CD4-positive, CD25-positive, alpha-beta regulatory T cell (primary cell): ENCODE data around the gene ATAD3B. TPM values are rescaled to one million over a fixed set of nuclear protein-coding genes. Genes with fewer than 3 reads are reported as not detected.
"Not testable (repeated sequence)": the region's sequence is repeated elsewhere in the genome, so short reads cannot be mapped to it uniquely, and the experiment has no call there.

ENCODE experiments used
- ATAC-seq, 2 donors: fragments of 150-1000 bp; cut with Tn5 transposase; one replicate each; pipeline ENCODE4 v1.10.0; 2021; ENCODE audit warnings: low read depth in 2 of 2, moderate number of reproducible peaks in 2 of 2, moderate library complexity in 1 of 2
- DNase-seq, 3 donors: peaks; one replicate each; pipeline versions ENCODE4 v3.0.0 to v3.0.0-alpha.2; 2012 to 2022; ENCODE audit warnings: mixed read lengths in 1 of 3
- H3K27ac ChIP-seq: one replicate; pipeline ENCODE4 v1.7.0; 2013; ENCODE audit warnings: mild to moderate bottlenecking, low read length; ENCODE audit not compliant: insufficient read depth, poor library complexity, severe bottlenecking
- H3K27me3 ChIP-seq: one replicate; pipeline ENCODE4 v1.7.0; 2013; ENCODE audit warnings: low read length; ENCODE audit not compliant: control insufficient read depth, insufficient read depth
- H3K36me3 ChIP-seq: one replicate; pipeline ENCODE4 v1.7.0; 2013; ENCODE audit warnings: mild to moderate bottlenecking, low read length, moderate library complexity; ENCODE audit not compliant: control insufficient read depth, insufficient read depth
- H3K4me1 ChIP-seq: 2 replicates; pipeline ENCODE4 v1.7.0; 2013; ENCODE audit warnings: mild to moderate bottlenecking, low read length; ENCODE audit not compliant: insufficient read depth, control insufficient read depth, poor library complexity, severe bottlenecking
- H3K4me3 ChIP-seq: one replicate; pipeline ENCODE4 v1.7.0; 2013; ENCODE audit warnings: low read depth, mild to moderate bottlenecking, low read length, moderate library complexity
- H3K9me3 ChIP-seq, 2 experiments: 1 replicate in 1 of 2; 2 replicates in 1 of 2; pipeline ENCODE4 v1.7.0; 2013; ENCODE audit warnings: low read length in 2 of 2, mild to moderate bottlenecking in 1 of 2, moderate library complexity in 1 of 2; ENCODE audit not compliant: control insufficient read depth in 2 of 2
- H3K27ac Mint-ChIP-seq, 3 donors: one replicate each; pipeline ENCODE4 v1.8.0; 2020 to 2022; ENCODE audit warnings: mild to moderate bottlenecking in 3 of 3, mixed read lengths in 3 of 3, moderate library complexity in 2 of 3
- H3K27me3 Mint-ChIP-seq: one replicate; pipeline ENCODE4 v1.8.0; 2022; ENCODE audit warnings: mild to moderate bottlenecking, mixed read lengths
- H3K36me3 Mint-ChIP-seq: one replicate; pipeline ENCODE4 v1.8.0; 2020; ENCODE audit warnings: mixed read lengths
- H3K4me1 Mint-ChIP-seq, 4 donors: one replicate each; pipeline ENCODE4 v1.8.0; 2020 to 2022; ENCODE audit warnings: mixed read lengths in 4 of 4, mild to moderate bottlenecking in 1 of 4
- H3K4me3 Mint-ChIP-seq, 4 donors: one replicate each; pipeline ENCODE4 v1.8.0; 2020 to 2022; ENCODE audit warnings: mild to moderate bottlenecking in 4 of 4, mixed read lengths in 4 of 4, moderate library complexity in 3 of 4
- H3K9me3 Mint-ChIP-seq, 7 donors: one replicate each; pipeline ENCODE4 v1.8.0; 2020 to 2022; ENCODE audit warnings: mixed read lengths in 7 of 7, mild to moderate bottlenecking in 3 of 7, moderate library complexity in 2 of 7
- polyA plus RNA-seq, 4 donors: library from polyadenylated mRNA; unstranded; fragments of 300-500 nt; fragmentation: Illumina TruSeq; gene quantifications; one replicate each; pipeline ENCODE4 v1.2.3, GENCODE V29; 2021
- total RNA-seq: library from RNA; stranded (reverse); gene quantifications from one replicate; pipeline ENCODE4 v1.2.3, GENCODE V29; 2022

The ATAD3B gene
- total and polyA plus RNA-seq, 5 donors from 2014 or later: 2.3 to 39.4 (median 3.6) TPM

GRCh38 chr1:1533176-1533893 is 61.8 kb downstream of the ATAD3B start:
- H3K9me3 ChIP-seq, H3K27ac ChIP-seq, H3K4me1 ChIP-seq, H3K27me3 Mint-ChIP-seq, H3K9me3 Mint-ChIP-seq, H3K4me1 Mint-ChIP-seq, DNase-seq, H3K4me3 ChIP-seq, H3K4me3 Mint-ChIP-seq, H3K36me3 Mint-ChIP-seq, H3K27ac Mint-ChIP-seq, ATAC-seq, H3K27me3 ChIP-seq, H3K36me3 ChIP-seq: not testable (repeated sequence)

- not testable (repeated sequence) for H3K27ac ChIP-seq, H3K36me3 ChIP-seq, H3K4me1 ChIP-seq, DNase-seq, ATAC-seq, H3K4me1 Mint-ChIP-seq, H3K36me3 Mint-ChIP-seq, H3K9me3 ChIP-seq, H3K9me3 Mint-ChIP-seq, H3K27ac Mint-ChIP-seq, H3K27me3 ChIP-seq, H3K27me3 Mint-ChIP-seq, H3K4me3 Mint-ChIP-seq, H3K4me3 ChIP-seq
Measured at GRCh38 chr1:1533894-1534291, 62.3 kb downstream of the ATAD3B start.

- H3K27me3 ChIP-seq: peaks cover 3% of the 10 kb centered on the region
- no peak overlapping the region for H3K27ac ChIP-seq
- Mint-ChIP-seq H3K27me3 (no peaks in the 10 kb centered on the region), H3K4me1 (peaks cover 0 to 6% (median 0%) of the 10 kb centered on the region in 4 donors), H3K27ac (no peak overlapping the region), H3K36me3 (peaks cover 8% of the 10 kb centered on the region), H3K4me3 (no peak overlapping the region), H3K9me3 (peaks cover 0 to 8% (median 0%) of the 10 kb centered on the region in 7 donors)
- no peak for ATAC-seq
- H3K36me3 ChIP-seq: no peaks in the 10 kb centered on the region
- H3K9me3 ChIP-seq: peaks cover 0 to 4% of the 10 kb centered on the region in 2 experiments
- no peak for DNase-seq
- H3K4me1 ChIP-seq: peaks cover 5% of the 10 kb centered on the region
- no peak overlapping the region for H3K4me3 ChIP-seq
Measured at GRCh38 chr1:1534401-1535154, 63.0 kb downstream of the ATAD3B start.

GRCh38 chr1:1535201-1536018 is 63.8 kb downstream of the ATAD3B start:
- Mint-ChIP-seq H3K4me1 (peaks cover 0 to 6% (median 0%) of the 10 kb centered on the region in 4 donors), H3K9me3 (peaks cover 0 to 8% (median 0%) of the 10 kb centered on the region in 7 donors), H3K36me3 (peaks cover 8% of the 10 kb centered on the region), H3K4me3 (no peak overlapping the region), H3K27me3 (no peaks in the 10 kb centered on the region), H3K27ac (no peak overlapping the region)
- peaks cover 7% of the 10 kb centered on the region for H3K4me1 ChIP-seq
- no peak overlapping the region for H3K27ac ChIP-seq
- no peaks in the 10 kb centered on the region for H3K36me3 ChIP-seq
- ATAC-seq: no peak
- H3K4me3 ChIP-seq: no peak overlapping the region
- peaks cover 0 to 4% of the 10 kb centered on the region in 2 experiments for H3K9me3 ChIP-seq
- no peak for DNase-seq
- H3K27me3 ChIP-seq: peaks cover 3% of the 10 kb centered on the region

- Histone ChIP-seq H3K4me1 (peaks cover 11% of the 10 kb centered on the region), H3K36me3 (no peaks in the 10 kb centered on the region), H3K27me3 (peaks cover 3% of the 10 kb centered on the region), H3K27ac (no peak overlapping the region), H3K9me3 (peaks cover 0 to 4% of the 10 kb centered on the region in 2 experiments), H3K4me3 (no peak overlapping the region)
- H3K9me3 Mint-ChIP-seq: peaks cover 0 to 4% (median 0%) of the 10 kb centered on the region in 7 donors
- DNase-seq: no peak
- peaks cover 5% of the 10 kb centered on the region for H3K36me3 Mint-ChIP-seq
- ATAC-seq: no peak
- no peaks in the 10 kb centered on the region for H3K27me3 Mint-ChIP-seq
- H3K4me3 Mint-ChIP-seq: no peak overlapping the region
- H3K4me1 Mint-ChIP-seq: peaks cover 0 to 6% (median 0%) of the 10 kb centered on the region in 4 donors
- no peak overlapping the region for H3K27ac Mint-ChIP-seq
Measured at GRCh38 chr1:1536019-1536937, 64.7 kb downstream of the ATAD3B start.

- ATAC-seq: no peak
- Mint-ChIP-seq H3K27ac (no peak overlapping the region), H3K4me3 (no peak overlapping the region), H3K4me1 (peaks cover 0 to 11% (median 0%) of the 10 kb centered on the region in 4 donors), H3K36me3 (peaks cover 2% of the 10 kb centered on the region), H3K27me3 (no peaks in the 10 kb centered on the region), H3K9me3 (peaks cover 0 to 2% (median 0%) of the 10 kb centered on the region in 7 donors)
- Histone ChIP-seq H3K4me3 (no peak overlapping the region), H3K36me3 (no peaks in the 10 kb centered on the region), H3K4me1 (peaks cover 11% of the 10 kb centered on the region), H3K27ac (no peak overlapping the region), H3K27me3 (peaks cover 3% of the 10 kb centered on the region), H3K9me3 (peaks cover 0 to 1% of the 10 kb centered on the region in 2 experiments)
- no peak for DNase-seq
Measured at GRCh38 chr1:1536938-1537546, 65.5 kb downstream of the ATAD3B start.
